ENCODE data around the gene AP2A2. TPM values are rescaled to one million over a fixed set of nuclear protein-coding genes. Genes with fewer than 3 reads are reported as not detected.
"Not testable (repeated sequence)": the region's sequence is repeated elsewhere in the genome, so short reads cannot be mapped to it uniquely, and the experiment has no call there.

Gene AP2A2
- total RNA-seq, 1 donor from 2014 or later: 26.3 TPM

GRCh38 chr11:1012740-1013630 lies 87.3 kb downstream of the AP2A2 start:
- no peak for DNase-seq (ENCODE audit: low read depth, low spot score)

DNA sequence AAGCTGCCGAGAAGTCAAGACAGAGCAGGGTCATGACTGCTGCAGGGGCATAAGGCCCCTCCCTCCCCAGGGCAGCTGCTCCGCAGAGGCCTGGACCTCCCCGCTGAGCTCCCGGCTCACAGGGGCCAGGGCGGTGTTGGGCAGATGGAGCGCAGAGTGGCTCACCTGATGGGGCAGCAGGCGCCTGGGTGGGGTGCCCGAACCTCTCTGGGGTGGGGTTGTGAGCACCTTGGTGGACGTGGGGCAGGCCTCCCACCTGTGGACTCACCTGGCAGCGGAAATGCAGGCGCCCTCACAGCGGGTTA lies 87.9 kb downstream of the AP2A2 start:
- DNase-seq (ENCODE audit: low read depth, low spot score): no peak

DNA sequence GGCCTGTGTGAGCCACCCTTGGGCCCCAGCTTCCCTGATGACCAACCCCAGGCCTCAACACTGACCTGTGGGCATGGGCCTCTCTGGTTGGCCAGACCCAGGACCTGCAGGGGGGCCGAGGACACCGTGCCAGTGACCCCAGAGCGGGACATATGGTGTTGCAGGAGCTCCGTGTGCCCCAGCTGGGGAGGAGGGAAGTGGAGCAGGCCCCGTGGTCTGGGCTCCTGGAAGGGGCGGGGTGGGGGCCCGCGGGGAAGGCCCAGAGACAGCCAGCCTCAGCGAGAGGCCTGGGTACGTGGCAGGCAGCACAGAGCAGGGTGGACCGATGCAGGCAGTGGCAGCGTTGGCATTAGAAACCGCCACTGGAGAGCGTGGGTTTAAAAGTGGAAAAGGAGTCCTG lies 88.6 kb downstream of the AP2A2 start:
- DNase-seq (ENCODE audit: low read depth, low spot score): no peak

- DNase-seq (ENCODE audit: low read depth, low spot score): no peak
Observed at GRCh38 chr11:1015064-1015463, 89.4 kb downstream of the AP2A2 start.

DNA sequence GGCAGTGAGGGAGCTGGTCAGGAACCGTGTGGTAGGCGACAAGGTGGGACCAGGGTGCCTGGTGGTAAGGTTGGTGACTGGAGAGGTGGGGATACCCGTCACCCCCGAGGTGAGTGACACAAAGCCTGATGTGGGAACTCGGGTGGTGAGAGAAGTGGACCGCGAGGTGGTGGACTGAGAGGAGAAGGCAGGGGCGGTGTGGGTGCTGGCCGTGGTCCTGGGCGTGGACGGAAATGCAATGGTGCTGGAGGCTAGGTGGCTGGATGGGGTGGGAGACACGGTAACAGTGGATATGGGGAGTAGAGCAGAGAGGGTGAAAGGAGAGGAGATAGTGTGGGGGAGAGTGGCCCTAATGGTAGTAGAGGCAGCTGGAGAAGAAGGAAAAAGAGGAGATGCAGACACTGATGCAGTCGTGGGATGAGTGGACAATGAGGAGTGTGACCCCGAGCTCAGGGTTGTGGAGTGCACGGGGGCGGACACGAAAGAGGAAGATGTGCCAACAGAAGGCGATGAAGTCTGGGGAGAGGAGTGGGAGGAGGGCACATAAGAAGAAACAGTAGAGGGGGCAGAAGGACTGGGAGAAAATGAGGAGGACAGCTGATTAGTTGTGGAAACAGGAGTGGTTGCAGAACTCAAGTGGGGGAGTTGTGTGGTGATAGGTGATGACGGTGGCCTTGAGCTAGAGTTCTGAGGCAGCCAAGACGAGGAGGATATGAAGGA lies 90.3 kb downstream of the AP2A2 start:
- DNase-seq (ENCODE audit: low read depth, low spot score): no peak

- DNase-seq (ENCODE audit: low read depth, low spot score): not testable (repeated sequence)
Observed at GRCh38 chr11:1016610-1017126, 91.0 kb downstream of the AP2A2 start.

- no peak for DNase-seq (ENCODE audit: low read depth, low spot score)
Observed at GRCh38 chr11:1017269-1018005, 91.8 kb downstream of the AP2A2 start.

GRCh38 chr11:1018091-1018490 lies 92.4 kb downstream of the AP2A2 start:
- no peak for DNase-seq (ENCODE audit: low read depth, low spot score)

GRCh38 chr11:1019321-1019910 lies 93.7 kb downstream of the AP2A2 start:
- DNase-seq (ENCODE audit: low read depth, low spot score): no peak

- DNase-seq (ENCODE audit: low read depth, low spot score): no peak
Observed at GRCh38 chr11:1020211-1020905, 94.7 kb downstream of the AP2A2 start.

- DNase-seq (ENCODE audit: low read depth, low spot score): no peak
Observed at GRCh38 chr11:1022411-1022810, 96.7 kb downstream of the AP2A2 start.

DNA sequence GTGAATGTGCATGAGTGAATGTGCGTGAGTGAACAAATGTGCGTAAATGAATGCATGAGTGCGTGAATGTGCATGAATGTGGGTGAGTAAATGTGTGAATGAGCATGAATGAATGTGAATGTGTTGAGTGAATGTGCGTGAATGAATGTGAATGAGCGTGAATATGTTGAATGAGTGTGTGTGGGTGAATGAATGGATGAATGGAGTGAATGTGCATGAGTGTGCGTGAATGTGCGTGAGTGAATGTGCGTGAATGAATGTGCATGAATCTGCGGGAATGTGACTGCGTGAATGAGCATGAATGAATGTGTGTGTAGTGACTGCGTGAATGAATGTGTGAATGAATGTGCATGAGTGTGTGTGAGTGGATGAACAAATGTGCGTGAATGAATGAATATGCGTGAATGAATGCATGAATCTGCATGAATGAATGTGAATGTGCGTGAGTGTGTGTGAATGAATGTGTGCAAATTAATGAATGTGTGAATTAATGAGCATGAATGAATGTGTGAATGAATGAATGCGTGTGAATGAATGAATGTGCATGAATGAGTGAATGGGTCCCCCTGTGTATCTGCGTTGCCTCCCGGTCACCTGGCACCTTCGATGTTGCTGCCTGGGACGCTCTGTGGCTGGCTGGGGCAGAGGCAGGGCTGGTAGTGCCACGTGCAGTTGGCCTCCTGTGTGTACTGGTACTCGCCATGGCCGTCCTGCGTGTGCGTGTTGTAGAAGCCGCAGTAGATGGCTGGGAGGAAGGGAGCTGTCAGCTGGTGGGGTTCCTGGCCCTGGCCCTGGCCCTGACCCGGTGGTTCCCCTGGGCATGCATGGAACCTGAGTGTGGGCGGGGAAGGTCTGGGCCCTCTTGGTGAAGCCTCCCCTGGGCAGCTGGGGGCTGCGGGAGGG lies 97.5 kb downstream of the AP2A2 start:
- no peak for DNase-seq (ENCODE audit: low read depth, low spot score)

DNA sequence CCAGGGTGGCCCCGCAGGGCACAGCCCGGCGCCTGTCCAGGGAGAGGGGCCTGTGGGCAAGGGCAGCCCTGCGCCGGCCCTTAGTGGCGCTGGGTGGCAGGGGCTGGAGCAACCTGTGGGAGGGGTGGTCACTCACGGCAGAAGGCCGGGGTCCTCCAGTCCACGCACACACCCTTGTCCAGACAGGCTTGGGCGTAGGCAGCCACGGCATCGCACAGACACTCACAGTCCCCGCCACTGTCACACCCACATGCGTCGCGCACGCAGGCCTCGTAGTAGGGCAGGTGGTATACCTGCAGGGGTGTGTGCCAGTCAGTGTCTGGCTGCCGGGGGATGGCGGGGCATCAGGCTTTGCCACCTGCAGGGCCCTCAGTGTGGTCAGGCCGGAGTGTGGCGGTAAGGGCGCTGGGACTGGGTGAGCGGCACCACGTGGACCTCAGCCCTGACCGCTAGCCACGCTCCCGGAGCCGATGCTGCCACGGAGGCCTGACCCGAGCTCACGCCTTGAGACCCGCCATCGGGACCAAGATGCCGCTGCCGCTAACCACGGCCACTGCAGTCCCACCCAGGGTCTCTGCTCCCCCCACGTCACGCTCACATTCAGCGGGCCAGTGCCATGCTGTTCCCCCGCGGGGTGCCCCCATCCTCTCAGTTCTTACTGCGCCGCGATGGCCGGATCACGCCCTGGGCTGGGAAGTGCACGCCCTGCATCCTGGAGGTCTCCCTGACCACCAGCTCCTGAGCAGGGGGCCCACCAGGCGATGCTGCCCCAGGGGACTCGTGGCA lies 98.3 kb downstream of the AP2A2 start:
- DNase-seq (ENCODE audit: low read depth, low spot score): no peak

DNA sequence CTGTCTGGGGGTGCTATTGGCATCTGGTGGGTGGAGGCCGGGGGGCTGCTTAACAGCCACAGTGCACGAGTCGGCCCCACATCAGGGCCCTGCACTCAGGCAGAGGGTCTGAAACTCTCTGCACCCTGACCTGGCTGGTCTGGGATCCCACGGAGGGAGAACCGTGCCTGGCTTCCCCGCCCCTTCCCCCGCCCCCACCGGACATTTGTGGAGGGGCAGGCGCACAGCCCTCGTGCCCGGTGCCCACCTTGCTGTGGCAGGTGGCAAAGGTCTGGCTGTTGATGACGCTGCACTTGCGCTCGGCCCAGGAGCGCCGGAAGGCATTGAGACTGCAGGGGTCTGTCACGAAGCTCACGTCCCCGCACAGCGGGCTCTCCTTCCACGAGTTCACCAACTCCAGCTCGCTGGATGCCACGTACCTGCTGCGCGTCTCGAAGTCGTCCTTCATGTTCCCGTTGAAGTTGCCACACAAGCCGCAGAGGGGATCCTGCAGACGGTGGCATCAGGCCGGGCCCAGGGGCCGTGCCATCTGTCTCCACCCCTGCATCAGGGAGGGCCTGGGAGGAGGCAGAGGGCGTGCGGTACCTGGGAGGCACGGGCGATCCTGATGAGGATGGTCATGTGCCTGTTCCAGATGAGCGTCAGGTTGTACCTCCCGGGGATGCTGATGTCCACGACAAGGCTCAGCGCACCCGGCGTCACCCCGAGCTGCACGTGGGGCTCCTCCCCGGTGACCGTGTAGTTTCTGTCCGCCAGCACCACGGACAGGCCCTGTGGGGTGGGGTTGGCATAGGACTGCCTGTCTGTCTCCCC lies 99.1 kb downstream of the AP2A2 start:
- no peak for DNase-seq (ENCODE audit: low read depth, low spot score)

DNA sequence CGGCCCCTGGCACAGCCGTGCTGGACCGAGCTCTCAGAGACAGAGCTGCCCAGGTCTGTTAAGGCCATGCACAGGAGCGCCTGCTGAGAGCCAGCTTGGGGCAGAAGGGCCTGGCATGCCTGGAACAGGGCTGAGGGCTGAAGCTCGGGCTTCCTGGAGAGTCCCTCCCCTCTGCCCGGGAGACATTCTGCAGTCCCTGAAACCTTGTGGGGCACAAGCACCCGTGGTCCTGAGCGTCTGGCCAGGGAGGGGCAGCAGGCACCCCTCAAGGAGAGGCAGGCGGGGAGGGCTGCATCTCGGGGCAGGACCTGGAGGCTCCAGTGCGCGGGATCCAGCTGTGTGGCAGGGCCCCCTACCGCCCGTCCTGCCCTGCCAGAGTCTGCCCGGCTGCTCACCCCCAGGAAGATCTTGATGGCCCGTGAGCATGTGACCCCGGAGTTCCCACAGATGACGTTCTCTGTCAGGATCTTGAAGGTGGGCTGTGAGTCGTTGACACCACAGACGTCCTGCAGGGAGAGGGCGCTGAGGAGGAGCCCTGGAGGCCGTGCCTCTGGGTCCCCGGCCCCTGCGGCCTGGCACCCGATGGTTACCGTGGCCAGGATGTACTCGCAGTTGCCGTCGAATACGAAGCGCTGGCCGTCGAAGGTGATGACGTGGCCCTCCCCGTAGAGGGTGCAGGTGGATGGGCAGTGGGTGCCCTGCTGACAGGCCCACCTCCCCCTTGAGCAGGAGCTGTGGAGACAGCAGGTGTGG lies 99.9 kb downstream of the AP2A2 start:
- no peak for DNase-seq (ENCODE audit: low read depth, low spot score)

DNA sequence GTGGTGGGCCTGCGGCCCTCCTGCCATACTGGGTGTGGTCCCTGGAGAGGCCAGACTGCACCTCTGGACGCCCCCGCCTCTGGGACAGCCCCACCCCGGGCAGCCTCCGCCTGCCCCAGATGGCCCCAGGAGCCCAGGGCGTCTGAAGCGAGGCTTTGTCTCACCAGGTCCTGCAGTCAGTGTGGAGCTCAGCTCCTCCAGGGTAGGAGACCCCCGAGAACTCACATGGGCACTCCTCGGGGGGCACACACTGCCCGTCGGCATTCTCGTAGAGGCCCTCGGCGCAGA lies 100.4 kb downstream of the AP2A2 start:
- no peak for DNase-seq (ENCODE audit: low read depth, low spot score)

GRCh38 chr11:1026641-1027482 lies 101.2 kb downstream of the AP2A2 start:
- no peak for DNase-seq (ENCODE audit: low read depth, low spot score)
